HG03571 (cell line): ENCODE measurements around the gene NPLOC4.
"Not testable (repeated sequence)": the region's sequence is repeated elsewhere in the genome, so short reads cannot be mapped to it uniquely, and the experiment has no call there.

Experiments
- ATAC-seq: cut with Tn5 transposase; IDR thresholded peaks from one replicate; pipeline ENCODE4 v1.9.1; 2021; ENCODE audit not compliant: unreplicated experiment

NPLOC4 gene

DNA sequence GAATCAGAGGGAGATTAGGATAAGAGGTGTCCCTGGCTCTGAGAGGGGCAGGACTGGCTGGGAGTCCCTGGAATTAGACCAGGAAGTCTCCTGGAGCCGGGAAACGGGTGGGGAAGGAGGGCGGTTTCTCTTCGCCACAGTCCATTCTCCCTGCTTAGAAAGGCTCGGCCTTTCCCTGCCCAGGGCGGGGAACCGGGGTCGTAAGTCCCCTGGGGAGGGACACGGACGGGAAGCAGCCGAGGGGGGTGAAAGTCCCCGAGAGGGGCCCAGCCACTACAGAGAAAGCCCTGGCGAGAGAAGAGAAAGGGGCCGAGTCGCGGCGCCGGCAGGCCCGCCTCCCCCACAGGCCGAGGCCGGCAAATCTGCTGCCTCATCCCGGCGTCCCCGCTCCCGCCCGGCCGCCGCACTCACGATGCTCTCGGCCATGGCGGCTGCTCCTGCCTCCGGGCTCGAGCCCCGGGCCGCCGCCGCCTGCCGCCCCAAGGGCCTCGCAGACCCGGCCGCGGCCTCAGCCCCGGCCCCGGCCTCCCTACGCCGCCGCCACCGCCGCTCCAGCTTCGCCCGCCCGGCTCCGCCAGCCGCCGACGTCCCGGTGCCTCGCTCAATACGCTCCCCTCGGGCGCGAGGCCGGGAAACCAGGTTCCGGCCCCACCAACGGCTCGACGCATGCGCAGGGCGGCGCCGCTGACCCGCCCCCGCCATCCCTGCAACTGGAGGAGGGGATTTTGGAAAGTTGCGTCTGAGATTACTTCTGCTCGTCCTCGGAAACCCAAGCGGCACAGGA, at the start of gene NPLOC4, which contains the start of gene TSPAN10:
Gene NPLOC4 (minus strand): TSS at position 608 of the 784 bp plus-strand sequence. CDS start 182 bp downstream, at position 426.
Gene TSPAN10 (plus strand): TSS at position 692 of the 784 bp plus-strand sequence. CDS start 5,217 bp downstream, outside the sequence.
- ATAC-seq: peak; percentile 69

DNA sequence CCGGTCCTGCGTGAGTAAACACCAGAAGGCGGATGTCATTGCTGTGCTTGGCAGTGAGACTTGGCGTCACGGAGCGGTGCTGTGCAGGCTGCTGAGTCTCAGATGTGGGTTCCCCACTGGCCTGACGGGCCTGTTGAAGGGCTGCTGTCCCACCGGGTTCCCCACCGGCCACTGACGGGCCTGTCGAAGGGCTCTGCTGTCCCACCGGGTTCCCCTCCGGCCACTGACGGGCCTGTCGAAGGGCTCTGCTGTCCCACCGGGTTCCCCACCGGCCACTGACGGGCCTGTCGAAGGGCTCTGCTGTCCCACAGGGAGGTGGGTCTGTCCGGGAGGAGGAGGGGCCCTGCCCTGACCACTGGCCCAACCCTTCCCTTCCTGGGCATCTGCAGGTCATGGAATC, 49.7 kb upstream of the NPLOC4 start:
- ATAC-seq: no peak

- ATAC-seq: no peak
These were observed 48.2 kb upstream of the NPLOC4 start for GRCh38 chr17:81685108-81685507.

- ATAC-seq: no peak
These were observed 47.6 kb upstream of the NPLOC4 start for GRCh38 chr17:81684442-81684911.

DNA sequence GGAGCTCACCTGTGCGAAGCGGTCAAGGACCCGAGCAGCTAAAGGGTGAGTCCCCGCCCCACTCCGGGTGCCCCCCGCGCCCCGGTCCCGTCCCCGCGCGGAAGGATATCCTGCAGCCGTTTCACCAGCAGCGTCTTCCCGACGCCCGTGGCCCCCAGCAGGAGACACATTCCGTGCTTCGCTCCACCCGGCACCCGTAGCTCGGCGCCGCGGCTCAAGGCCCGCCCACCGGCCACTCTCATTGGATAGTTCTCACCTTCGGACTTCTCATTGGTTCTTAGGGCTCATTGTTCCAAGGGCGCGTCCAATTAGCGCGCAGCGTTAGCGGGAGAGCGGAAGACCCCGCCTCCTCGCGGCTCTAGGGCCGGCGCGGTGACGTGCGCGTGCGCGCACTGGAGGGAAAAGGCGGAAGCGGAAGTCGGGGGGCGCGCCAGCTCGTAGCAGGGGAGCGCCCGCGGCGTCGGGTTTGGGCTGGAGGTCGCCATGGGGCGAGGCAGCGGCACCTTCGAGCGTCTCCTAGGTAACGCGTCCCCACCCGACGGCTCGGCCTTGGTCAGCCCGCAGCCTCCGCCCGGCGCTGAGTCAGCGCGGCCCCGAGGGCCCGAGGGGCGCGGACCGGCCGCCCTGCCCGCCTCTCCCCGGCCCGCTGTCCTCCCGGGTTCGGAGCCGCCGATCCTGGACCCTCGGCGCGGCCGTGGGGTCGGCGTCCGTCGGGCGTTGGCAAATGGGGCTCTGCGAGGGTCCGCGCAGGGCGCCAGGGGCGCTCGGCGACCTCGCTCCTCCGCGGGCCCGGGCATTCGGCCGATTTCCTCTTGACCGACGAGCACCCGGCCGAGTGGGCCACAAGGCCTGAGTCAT, 46.9 kb upstream of the NPLOC4 start, which contains the start of the genes ARL16 and HGS:
Gene ARL16 (minus strand): TSS at position 214 of the 858 bp plus-strand sequence. CDS start 44 bp downstream, at position 170.
Gene HGS (plus strand): TSS at position 428 of the 858 bp plus-strand sequence. CDS start 56 bp downstream, at position 484.
- ATAC-seq: peak; percentile 88

GRCh38 chr17:81683208-81683583, 46.3 kb upstream of the NPLOC4 start:
- peak; percentile 5 for ATAC-seq

DNA sequence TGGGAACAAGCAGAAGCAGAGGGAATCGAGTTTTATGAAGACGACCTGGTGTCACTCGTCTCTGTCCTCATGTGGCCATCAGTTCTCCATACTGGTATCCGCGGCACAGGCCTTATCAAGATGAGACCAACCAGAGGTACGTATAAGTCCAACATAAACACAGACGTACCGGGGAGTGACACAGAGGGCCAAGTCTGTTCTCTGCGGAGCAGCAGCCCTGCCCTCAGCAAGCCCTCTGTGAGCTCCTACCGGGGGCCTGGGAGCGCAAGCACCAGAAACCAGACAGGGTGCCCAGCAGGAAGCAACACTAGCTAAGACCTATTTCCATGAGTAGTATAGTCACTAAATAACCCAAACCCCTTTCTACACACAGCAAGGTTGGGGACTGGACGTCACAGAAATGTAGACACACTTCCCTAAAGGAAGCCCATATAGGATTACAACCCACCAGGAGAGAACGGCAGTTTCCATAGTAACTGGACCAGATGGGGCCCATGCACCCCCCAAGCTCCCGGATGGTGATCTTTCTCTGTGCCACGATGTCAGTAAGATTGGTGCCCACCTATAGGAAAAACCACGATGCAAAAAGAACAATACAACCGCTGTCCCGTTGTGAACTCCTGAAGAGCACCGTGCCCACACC, 45.8 kb upstream of the NPLOC4 start:
- no peak for ATAC-seq

DNA sequence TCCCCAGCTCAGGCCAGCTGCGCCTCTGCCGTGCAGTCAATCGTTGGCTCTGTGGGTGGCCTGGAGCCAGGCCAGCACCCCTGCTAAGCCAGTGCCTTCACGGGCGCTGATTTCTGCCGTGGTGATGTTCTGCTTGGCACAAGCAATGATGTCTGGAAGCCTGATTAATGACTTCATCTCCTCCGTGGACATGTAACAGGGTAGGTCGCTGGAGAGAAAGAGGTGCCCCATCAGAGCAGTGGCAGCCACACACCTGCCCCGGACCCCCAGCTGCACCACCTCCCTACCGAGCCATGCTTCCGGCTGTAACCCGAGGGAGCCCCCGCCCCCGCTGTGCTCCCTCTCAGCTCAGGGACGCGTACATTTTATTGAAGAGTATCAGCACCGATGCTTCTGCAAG, 44.8 kb upstream of the NPLOC4 start:
- no peak for ATAC-seq

DNA sequence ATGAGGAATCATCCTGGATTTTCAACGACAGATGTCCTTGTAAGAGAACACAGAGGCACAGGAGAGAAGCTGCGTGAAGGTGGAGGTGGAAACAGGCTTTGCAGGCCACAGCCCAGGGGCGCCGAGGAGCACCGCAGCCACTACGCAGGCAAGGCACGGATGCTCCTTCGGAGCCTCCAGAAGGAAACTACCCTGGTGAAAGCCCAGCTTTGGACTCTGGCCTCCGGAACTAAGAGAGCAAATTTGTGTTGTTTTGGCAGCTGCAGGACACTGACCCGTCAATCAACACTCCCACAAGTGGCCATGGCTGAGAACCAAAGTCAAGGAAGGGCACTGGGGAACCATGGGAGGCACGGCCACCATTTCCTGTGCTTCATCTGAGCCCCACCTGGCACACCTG, 43.2 kb upstream of the NPLOC4 start:
- ATAC-seq: no peak

DNA sequence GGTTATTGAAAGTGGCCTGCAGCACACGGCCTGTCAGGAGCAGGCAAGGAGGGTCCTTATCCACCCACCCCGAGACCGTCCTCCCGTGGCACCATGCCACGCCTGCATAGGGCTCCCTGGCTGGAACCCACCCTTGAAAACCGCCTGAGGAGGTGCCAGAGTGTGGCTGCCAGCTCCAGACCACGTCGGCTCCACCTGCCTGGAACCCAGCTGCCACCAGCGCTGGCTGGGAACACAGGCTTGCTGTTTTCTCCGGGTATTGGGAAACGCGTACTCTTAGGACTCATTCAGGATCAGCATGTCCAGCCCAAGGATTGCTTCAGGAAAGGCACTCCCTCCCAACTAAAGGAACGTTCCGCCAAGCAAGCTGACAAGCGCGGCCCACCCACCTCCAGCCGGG, 40.0 kb upstream of the NPLOC4 start:
- no peak for ATAC-seq

- not testable (repeated sequence) for ATAC-seq
These were observed 38.8 kb upstream of the NPLOC4 start for GRCh38 chr17:81675515-81676221.

DNA sequence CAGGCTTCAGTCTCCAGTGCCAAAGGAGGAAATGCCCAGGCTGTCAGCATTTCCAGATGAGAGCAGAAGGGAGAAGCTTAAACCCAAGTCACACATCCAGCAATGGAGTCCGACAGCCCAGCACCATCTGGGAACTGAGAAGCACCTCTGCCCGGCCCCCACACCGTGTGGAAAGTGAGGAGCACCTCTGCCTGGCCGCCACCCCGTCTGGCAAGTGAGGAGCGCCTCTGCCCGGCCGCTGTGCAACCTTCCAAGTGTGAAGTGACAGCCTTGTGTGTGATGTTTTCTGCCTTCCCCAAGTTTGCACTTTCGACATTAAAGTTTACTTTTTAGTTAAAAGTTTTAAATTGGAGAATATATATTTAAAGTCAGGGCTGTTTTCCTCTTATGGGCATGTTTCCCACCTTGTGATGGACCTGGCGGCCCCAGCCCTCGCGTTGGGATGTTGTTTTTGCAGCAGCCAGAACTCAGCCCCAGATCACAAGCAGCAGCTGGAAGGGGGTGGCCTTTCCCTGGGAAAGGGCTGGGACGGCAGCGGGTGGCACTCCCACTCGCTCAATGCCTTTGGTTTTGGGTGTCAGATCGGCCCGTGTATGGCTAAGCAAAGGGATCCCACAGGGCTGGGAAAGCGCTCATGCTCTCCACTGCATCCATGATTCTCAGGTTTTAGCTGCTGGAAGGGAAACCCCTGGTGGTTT, 36.8 kb upstream of the NPLOC4 start:
- no peak for ATAC-seq

- no peak for ATAC-seq
These were observed 36.0 kb upstream of the NPLOC4 start for GRCh38 chr17:81672954-81673353.

DNA sequence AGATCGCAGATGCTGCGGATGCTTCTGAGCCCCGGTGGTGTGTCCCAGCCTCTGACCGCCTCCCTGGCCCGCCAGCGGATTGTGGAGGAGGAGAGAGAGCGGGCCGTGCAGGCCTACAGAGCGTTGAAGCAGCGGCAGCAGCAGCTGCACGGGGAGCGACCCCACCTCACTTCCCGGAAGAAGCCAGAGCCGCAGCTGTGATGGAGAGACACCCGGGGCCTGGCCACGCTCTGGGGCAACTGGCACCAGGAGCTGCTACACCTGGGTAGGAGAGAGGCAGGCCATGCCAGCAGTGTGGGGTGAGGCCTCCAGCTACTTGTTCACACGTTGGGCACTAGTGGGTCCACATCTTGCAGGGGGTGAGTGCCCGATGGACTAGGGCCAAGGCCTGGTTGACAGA, 35.6 kb upstream of the NPLOC4 start:
- no peak for ATAC-seq

DNA sequence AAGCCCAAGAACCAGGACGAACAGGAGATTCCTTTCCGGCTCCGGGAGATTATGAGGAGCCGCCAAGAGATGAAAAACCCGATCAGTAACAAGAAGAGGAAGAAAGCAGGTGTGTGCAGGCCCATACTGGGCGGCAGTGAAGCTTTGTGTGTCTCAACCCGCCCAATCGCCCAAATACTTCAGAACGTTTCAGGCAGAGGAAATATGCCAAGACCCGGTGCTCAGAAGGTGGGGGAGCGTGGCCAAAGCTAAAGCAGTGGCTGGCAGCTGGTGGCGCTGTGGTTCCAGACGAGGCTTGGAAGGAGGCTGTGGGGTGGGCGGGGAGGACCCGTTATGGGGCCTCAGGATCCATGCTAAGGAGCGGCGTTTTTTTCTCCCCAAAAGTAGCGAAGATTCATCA, 30.8 kb upstream of the NPLOC4 start:
- no peak for ATAC-seq

- peak; percentile 82 for ATAC-seq
These were observed 29.7 kb upstream of the NPLOC4 start, which contains the start of the genes CCDC137 and OXLD1 for GRCh38 chr17:81666342-81667191. Gene CCDC137, plus strand, starts transcription at chr17:81666737. Its CDS starts 30 bp downstream, at chr17:81666767. Gene OXLD1, minus strand, starts transcription at chr17:81666605. Its CDS starts 28 bp downstream, at chr17:81666577.

DNA sequence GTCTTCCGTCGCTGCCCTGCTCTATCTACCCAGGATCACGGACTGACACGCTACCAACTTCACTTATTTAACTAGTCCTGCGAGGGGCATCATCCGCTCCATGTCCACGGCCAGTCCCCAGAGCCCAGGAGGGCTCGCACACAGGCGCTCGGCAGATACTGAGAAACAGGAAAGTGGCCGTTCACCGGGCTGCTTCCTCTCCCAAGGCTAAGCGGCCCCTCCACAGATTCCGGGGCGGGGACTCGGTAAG, 29.1 kb upstream of the NPLOC4 start:
- ATAC-seq: peak; percentile 3

DNA sequence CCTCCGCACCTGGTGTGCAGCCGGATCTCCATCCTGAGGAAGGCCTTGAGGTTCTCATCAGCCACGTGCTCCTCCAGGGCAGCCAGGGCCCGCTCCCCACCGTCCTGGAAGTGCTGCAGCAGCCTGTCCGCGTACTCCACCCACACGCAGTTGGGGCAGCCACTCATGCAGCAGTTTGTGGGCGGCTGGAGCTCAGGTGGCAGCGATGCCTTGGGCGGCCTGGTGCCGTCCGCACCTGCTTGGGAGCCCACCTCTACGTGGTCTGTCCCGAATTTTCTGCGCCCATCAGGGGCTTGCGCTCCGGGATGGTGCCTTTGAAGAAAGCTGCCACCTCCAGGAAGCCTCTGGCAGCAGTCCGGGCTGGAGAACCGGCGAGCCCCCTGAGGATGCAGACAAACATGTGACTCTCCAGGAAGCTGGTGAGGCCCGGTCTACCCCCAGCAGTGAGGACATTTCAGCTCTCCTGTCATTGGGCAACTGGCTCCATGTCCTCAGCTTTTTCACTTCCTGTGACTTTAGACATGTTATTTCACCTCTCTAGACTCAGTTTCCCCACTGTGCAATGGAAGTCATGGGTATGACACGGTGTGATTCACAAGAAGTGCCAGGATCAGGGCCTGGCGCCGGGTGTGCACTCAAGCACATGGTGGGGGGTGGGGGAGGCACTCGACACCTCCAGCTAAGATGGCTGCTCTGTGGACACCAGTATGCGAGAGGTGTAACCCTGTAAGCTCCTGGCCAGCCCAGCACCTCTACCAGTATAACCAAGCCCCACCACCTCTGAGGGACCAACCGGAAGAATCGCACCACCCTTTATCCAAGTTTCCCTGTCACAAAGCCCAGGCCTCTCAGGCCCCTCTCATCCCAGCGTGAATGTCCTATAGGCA, 28.5 kb upstream of the NPLOC4 start:
- no peak for ATAC-seq
